ENCODE measurements around the gene NFU1. TPM values are rescaled to one million over a fixed set of nuclear protein-coding genes. Genes with fewer than 3 reads are reported as not detected.

NFU1 gene
- total and polyA plus RNA-seq, 2 of the 8 experiments (the other 6 are each of a cell fraction or from before 2014, with no cell fraction given) = 18.4 to 45.5 TPM

DNA sequence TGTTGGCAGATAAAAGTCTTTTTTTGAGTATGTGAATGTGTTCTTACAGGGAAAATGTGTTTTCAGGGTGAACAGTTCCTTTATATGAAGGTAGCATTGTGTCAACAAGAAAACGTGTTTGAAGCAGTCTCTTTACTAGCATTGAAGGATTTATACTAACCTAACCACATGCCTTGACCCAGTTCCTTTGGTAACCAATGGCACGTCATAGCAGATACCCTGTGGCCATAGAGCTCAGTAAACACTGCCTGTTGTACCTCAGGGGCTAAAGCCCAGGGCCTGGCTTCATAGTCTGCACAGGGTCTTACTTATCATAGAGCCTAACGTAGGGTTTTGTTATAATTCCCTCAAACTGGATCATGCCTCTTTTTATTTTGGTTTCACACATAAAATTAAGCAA, 32.1 kb upstream of the NFU1 start (continued):
- TF ChIP-seq USF2 (IDR thresholded peaks at IDR 0.05; ENCODE audit: low read length) = no peak
- TF ChIP-seq SRF (IDR thresholded peaks at IDR 0.05; ENCODE audit: low read depth, low read length) = no peak
- no peak for TF ChIP-seq SUZ12 (IDR thresholded peaks at IDR 0.05; ENCODE audit: low read length)
- no peak for TF ChIP-seq ASH2L (IDR thresholded peaks at IDR 0.05; ENCODE audit: low read length)
